GM19455 (cell line): ENCODE measurements around the gene TBX15.
A peak's percentile ranks its signal among the peaks of the same experiment; 100 is the strongest.
"Not testable (repeated sequence)": the region's sequence is repeated elsewhere in the genome, so short reads cannot be mapped to it uniquely, and the experiment has no call there.

Experiments used
- ATAC-seq: cut with Tn5 transposase; IDR thresholded peaks from one replicate; pipeline ENCODE4 v1.9.1; 2021; ENCODE audit not compliant: unreplicated experiment

The TBX15 gene

GRCh38 chr1:118928739-118929554, 59.2 kb downstream of the TBX15 start:
- no peak for ATAC-seq

GRCh38 chr1:118927427-118928187, 60.5 kb downstream of the TBX15 start:
- ATAC-seq, result no peak

GRCh38 chr1:118926261-118926660, 61.9 kb downstream of the TBX15 start:
- ATAC-seq, result no peak

- no peak for ATAC-seq
Measured at GRCh38 chr1:118925651-118926050, 62.5 kb downstream of the TBX15 start.

- no peak for ATAC-seq
Measured at GRCh38 chr1:118923319-118923718, 64.8 kb downstream of the TBX15 start.

DNA sequence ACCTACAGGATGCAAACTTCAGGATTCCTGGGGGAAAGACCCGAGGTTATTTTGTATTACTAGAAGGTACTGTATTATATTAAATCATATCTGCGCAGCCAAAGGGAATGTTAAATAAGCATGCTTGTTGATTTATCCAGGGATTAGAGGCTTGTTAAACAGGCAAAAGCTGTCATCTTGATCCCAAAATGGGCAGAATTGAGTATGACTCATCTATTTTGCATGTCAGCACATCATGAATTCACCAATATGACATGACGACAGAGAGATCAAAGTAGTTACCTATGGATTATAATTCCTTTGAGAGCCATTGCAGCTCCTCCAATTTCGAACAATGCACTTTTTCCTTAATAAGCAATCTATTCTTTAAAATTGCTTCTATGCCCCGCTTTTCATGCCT, 66.1 kb downstream of the TBX15 start:
- ATAC-seq, result no peak

- ATAC-seq, result no peak
Measured at GRCh38 chr1:118920124-118920717, 67.9 kb downstream of the TBX15 start.

DNA sequence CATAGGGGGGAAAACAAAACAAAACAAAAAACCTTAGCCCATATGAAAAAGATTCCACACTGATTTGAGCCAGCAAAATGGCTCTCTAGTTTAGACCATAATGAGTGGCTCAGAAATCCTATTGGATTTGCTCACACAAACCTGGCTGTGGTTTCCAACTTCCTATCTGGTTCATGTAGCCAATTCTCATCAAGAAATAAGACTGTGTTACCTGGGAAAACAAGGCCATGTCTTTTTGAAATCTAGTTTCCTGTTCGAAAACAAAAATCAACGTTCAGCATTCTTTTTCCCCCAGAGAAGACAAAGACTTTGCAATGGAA, 69.2 kb downstream of the TBX15 start:
- ATAC-seq, result no peak

DNA sequence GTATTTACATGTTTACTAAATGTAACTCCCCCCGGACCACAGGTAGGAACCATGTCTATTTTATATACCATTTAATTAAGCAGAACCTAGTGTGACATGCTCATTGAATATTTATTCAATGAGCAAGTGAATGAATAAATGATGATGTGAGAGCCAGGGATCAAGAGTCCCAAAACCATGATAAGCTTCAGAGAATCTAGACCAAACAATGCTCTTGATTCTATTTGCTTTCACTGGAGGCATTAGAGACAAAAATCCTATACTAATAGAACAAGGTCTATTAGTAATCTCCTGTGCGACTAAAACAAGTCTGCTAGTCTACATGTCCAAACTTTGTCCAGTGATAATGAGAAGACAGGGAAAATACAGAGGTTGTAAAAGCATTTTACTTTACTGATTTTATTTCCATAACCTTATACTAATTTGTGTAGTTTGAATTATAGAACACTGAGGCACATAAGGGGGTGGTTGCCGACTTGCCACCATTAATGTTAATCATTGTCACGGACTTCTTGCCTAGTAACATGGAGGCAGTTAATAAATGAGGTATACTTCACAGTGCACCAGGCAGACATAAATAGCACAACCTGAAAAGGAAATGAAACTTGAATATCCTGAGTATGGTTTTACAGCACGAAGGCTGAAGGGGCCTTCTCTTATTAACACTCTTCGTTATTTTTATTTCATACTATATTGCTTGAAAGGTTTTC, 69.8 kb downstream of the TBX15 start:
- ATAC-seq, result peak; percentile 55

GRCh38 chr1:118916346-118916745, 71.8 kb downstream of the TBX15 start:
- ATAC-seq, result not testable (repeated sequence)

DNA sequence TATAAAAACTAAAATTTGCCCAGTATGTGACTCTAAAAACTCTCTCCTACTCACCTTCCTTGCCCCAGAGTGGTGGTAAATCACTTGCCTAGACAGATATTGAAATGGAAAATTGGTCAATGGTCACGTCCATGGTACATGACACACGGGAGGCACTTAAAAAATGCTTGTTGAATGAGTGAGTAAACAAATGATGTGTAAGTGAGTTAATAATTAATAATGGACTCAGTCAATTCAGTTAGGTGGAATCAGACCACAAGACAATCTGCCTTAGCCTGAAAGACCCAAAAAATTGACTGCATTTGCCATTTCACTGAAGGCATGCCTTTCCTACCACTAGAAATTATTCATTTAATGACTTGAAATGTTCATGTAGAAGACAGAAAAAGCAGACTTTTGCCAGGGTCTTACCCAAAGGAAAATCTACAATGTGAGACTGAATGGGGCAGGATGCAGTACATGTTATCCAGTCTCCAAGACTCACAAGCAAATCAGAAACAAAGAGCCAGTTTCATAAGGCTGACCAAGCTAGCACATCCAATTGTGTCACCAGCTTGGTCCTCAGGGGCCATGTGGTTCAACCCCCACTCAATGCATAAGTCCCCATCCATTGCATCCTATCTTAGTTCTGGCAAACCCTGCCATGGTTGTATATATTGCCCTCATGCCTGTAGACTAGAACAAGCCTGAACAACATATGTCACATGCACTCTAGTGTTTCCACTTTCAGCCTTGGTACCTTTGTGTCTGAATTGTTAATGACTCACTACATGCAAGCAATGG, 73.6 kb downstream of the TBX15 start:
- no peak for ATAC-seq

DNA sequence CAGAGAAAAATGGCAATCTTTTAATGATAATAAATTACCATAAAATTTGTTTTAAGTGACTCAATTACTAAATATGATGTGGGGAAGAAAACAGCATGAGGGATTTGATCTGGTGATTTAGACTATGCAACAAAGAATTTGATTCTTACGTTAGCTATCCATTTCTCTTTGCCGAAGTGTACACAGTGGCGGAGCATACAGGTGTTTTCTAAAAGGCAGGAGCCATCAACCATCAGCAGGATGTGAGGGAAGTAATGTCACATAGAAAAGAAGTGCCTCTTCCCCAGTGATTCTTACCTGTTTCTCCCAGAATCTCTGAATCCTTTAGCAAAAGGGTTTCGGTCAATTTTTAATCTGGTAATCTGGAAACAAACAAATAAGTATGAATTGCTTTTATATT, 74.3 kb downstream of the TBX15 start:
- ATAC-seq, result no peak

GRCh38 chr1:118912574-118912973, 75.6 kb downstream of the TBX15 start:
- ATAC-seq, result no peak

GRCh38 chr1:118911571-118911970, 76.6 kb downstream of the TBX15 start:
- ATAC-seq, result no peak

GRCh38 chr1:118907466-118907865, 80.7 kb downstream of the TBX15 start:
- no peak for ATAC-seq

GRCh38 chr1:118905671-118906070, 82.5 kb downstream of the TBX15 start:
- ATAC-seq, result no peak

- no peak for ATAC-seq
Measured at GRCh38 chr1:118905196-118905595, 82.9 kb downstream of the TBX15 start.

DNA sequence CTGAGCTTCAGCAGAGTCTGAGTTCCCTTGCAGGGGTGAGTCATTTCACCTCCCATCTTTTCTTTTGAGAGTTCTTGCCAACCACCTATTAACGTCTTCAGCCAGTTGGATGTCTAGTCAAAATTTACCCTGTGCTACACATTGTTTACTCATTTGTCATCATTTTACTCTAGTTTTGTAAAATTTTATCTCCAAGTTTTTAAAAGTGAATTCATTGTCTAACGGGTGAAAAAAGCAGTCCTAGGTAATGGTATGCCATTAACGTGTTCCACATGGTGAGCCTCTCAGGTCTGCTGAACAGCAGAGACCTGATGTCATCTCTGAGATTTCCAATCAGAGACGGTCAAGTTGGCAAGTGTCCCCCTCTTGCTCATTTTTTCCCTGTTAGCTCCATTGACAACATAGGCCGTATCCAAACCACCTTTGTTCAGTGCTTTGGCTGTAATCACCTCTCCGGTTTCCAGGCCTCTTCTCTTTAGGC, 85.4 kb downstream of the TBX15 start:
- ATAC-seq, result no peak

DNA sequence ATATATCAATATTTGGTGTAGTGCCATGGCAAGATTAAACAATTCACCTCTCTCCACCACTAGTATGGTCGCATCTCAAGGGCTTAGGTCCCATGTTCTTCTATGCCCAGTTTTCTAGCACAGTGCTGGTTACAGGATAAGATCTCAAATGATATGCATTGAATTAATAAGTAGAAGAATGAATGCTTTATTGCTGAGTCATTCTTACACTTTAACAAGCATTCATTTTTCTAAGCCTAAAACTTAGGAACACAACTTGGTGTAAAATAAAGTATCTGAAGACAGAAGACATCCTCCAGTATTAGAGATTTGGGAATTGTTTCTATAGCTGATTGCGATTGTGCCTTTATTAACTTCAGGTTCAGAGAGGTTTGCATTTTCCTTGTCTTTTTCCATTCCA, 85.8 kb downstream of the TBX15 start:
- ATAC-seq, result no peak

- ATAC-seq, result no peak
Measured at GRCh38 chr1:118900643-118901440, 87.3 kb downstream of the TBX15 start.
